Right lobe of liver (tissue), 4 donors: Measurements from ENCODE around the gene PDLIM7.

Experiments
- POLR2A ChIP-seq: fragments of 450-650 bp; IDR thresholded peaks from one replicate; pipeline ENCODE4 v1.6.1; 2017; ENCODE audit warnings: antibody characterized with exemption, mild to moderate bottlenecking
- TF ChIP-seq, protein P1 (sequence below), 4 donors: fragments of 200-600 bp in 3 of 4; fragments of 450-650 bp in 1 of 4; IDR thresholded peaks; one replicate each; pipeline versions ENCODE4 v1.5.1 to v1.8.0; 2016 to 2022; ENCODE audit warnings: antibody characterized with exemption in 4 of 4, mild to moderate bottlenecking in 2 of 4
- donor health status: DM: no; HTN: no; CAD: no.
- donor health status: DM: no; HTN: no; CAD: no.
- donor health status: DM: no; HTN: yes; CAD: no.

DNA sequence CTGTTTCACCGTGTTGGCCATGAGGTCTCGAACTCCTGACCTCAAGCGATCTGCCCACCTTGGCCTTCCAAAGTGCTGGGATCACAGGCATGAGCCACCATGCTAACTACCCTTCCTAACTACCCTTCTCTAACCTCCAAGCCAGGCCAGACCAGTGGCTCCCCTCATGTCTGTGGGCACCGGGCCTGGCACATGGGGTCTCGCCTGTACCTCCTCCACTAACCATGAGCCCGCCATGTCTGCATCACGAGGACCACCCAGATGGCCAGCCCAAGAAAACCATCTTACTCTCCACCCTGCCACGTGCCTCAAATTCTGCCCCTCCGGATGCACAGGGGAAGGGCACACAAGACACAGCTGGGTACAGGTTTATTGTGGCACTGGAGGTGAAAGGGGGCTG is 14.4 kb downstream of the PDLIM7 start:
- TF ChIP-seq, protein P1, sequence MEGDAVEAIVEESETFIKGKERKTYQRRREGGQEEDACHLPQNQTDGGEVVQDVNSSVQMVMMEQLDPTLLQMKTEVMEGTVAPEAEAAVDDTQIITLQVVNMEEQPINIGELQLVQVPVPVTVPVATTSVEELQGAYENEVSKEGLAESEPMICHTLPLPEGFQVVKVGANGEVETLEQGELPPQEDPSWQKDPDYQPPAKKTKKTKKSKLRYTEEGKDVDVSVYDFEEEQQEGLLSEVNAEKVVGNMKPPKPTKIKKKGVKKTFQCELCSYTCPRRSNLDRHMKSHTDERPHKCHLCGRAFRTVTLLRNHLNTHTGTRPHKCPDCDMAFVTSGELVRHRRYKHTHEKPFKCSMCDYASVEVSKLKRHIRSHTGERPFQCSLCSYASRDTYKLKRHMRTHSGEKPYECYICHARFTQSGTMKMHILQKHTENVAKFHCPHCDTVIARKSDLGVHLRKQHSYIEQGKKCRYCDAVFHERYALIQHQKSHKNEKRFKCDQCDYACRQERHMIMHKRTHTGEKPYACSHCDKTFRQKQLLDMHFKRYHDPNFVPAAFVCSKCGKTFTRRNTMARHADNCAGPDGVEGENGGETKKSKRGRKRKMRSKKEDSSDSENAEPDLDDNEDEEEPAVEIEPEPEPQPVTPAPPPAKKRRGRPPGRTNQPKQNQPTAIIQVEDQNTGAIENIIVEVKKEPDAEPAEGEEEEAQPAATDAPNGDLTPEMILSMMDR (IDR thresholded peaks at IDR 0.05), result no peak
- no peak for TF ChIP-seq POLR2A
